AG09309 (cell line): ENCODE results near the gene RAI14.
"Not testable (repeated sequence)": the region's sequence is repeated elsewhere in the genome, so short reads cannot be mapped to it uniquely, and the experiment has no call there.

ENCODE experiments used
- DNase-seq: peaks from one replicate; pipeline ENCODE4 v3.0.0-alpha.2; 2010; ENCODE audit warnings: low read depth
- H3K4me3 ChIP-seq: 2 replicates; pipeline ENCODE4 v1.5.1; 2011; ENCODE audit warnings: mild to moderate bottlenecking, low read depth, low read length, moderate library complexity; ENCODE audit not compliant: control insufficient read depth
- CTCF ChIP-seq: IDR thresholded peaks from 2 replicates; pipeline ENCODE4 v1.5.1; 2011; ENCODE audit warnings: mild to moderate bottlenecking, low read depth, low read length, inconsistent platforms; ENCODE audit not compliant: insufficient read depth, control insufficient read depth; ENCODE audit errors: missing control alignments

RAI14 gene

GRCh38 chr5:34700078-34700452, 43.9 kb downstream of the RAI14 start:
- DNase-seq = no peak
- no peak for TF ChIP-seq CTCF
- H3K4me3 ChIP-seq = no peak overlapping the region

GRCh38 chr5:34701442-34701841, 45.3 kb downstream of the RAI14 start:
- not testable (repeated sequence) for H3K4me3 ChIP-seq, DNase-seq

- no peak overlapping the region for H3K4me3 ChIP-seq
- no peak for DNase-seq
- no peak for TF ChIP-seq CTCF
Measured at GRCh38 chr5:34703767-34704713, 47.9 kb downstream of the RAI14 start.

GRCh38 chr5:34706084-34706483, 50.0 kb downstream of the RAI14 start:
- no peak overlapping the region for H3K4me3 ChIP-seq
- no peak for TF ChIP-seq CTCF
- no peak for DNase-seq

- no peak for DNase-seq
- no peak for TF ChIP-seq CTCF
- H3K4me3 ChIP-seq = no peak overlapping the region
Measured at GRCh38 chr5:34707451-34708107, 51.5 kb downstream of the RAI14 start.

- DNase-seq = no peak
- no peak overlapping the region for H3K4me3 ChIP-seq
- no peak for TF ChIP-seq CTCF
Measured at GRCh38 chr5:34708777-34709176, 52.6 kb downstream of the RAI14 start.
